CD4-positive, alpha-beta T cell treated with Interferon gamma for 1 hour (primary cell): Measurements from ENCODE around the gene CLCN4.
A peak's percentile ranks its signal among the peaks of the same experiment; 100 is the strongest.

Experiments
- DNase-seq: peaks from one replicate; pipeline ENCODE4 v3.0.0-alpha.2; 2020

The CLCN4 gene

GRCh38 chrX:10156199-10157031 lies at the start of gene CLCN4:
Gene CLCN4 (plus strand): TSS chrX:10156975. CDS start chrX:10185033, 28,058 bp downstream.
- no peak for DNase-seq

DNA sequence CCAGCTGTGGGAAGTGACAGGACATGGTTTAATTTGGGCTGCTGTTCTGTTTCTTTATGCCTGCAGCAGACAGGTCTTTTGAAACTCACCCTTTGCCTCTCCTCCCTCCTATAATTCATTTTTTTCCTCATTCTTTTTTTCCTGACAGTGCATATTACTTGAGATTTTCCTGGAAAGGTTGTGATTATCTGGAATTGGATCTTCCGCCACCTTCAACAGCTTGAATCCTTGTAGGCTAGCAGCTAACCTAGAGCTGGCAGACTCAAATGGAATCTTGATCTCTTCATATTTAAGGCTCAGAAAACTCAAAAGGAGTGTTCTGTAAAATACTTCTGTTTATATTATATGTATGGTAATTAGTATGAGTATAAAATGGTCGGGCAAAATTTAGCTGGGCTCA lies 49.3 kb upstream of the CLCN4 start:
- DNase-seq = no peak

GRCh38 chrX:10108288-10108687 lies 48.5 kb upstream of the CLCN4 start:
- DNase-seq = no peak

- DNase-seq = no peak
These were observed 47.1 kb upstream of the CLCN4 start for GRCh38 chrX:10109695-10110094.

DNA sequence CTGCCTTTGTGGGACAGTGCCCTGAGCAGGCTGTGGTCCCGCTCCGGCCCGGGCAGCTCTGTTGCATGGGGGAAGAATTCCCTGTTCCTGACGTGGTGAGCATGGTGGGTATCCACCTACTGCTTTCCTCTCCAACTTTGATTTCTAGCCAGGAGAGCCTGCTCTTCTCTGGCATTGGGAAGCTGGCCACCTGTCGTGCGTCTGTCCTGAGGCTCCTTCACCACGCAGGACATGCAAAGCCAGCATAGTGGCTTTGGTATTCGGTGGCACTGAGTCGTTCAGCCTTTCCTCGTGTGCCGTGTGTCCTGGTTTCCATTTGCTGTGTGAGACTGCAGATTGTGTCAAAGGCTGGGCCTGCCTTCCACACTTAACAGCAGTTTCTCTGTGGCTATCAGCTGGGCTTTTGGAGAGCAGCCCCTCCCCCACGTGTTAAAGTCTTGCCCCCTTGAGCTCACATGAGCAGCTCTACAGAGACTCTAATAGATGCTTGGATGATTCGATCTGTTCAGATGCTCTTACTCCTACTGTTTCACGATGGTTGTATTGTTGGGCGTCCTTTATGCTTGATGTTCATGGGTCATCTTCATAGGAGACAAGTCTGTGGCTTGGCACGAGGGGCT lies 46.3 kb upstream of the CLCN4 start:
- no peak for DNase-seq

GRCh38 chrX:10110984-10111363 lies 45.8 kb upstream of the CLCN4 start:
- peak; percentile 74 for DNase-seq

GRCh38 chrX:10111364-10112148 lies 45.2 kb upstream of the CLCN4 start:
- peak; percentile 71 for DNase-seq

DNA sequence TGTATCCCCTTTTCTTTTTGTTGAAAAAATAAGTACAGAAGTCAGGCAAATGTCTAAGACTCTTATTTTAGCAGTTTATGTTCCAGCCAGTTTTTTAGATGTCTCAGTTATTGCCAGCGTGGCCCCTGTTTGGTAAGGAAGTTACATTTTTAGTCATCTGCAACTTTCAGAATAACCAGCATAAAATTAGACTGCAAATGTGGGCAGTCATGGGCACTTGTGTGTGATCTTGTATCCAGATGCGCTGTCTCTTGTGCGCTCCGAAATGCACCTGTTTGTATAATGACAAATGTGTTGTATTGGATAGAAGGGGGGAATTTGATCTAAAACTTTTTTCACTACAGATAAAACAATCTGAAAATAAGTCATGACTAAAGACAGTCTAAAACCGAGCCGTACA lies 44.3 kb upstream of the CLCN4 start:
- DNase-seq = no peak

DNA sequence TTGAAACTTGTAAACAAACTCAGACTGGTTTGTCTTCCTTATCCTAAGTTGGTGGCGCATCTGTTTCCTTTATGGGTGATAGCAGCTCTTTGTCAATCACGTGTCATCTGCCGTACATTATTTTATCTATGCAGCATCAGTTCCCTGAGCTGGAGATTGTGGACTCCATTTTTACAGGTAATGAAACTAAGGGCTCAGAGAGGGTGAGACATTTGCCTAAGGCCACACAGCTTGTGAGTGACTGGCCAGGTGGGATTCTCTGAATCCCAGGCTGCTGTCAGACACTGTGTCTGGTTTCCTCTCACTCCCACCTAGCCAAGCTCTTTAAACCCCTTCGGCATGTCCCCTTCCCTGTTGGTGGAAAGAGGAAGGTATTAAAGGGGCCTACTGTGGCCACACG lies 41.7 kb upstream of the CLCN4 start:
- no peak for DNase-seq

DNA sequence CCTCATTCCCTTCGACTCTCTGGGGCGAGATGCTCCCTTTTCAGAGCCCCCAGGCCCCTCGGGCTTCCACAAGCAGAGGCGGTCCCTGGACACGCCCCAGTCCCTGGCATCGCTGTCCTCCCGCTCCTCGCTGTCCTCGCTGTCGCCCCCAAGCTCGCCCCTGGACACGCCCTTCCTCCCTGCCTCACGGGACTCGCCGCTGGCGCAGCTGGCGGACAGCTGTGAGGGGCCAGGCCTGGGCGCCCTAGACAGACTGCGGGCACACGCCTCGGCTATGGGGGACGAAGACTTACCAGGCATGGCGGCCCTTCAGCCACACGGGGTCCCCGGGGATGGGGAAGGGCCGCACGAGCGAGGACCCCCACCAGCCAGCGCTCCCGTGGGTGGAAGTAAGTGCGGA lies 39.5 kb upstream of the CLCN4 start:
- DNase-seq = no peak

DNA sequence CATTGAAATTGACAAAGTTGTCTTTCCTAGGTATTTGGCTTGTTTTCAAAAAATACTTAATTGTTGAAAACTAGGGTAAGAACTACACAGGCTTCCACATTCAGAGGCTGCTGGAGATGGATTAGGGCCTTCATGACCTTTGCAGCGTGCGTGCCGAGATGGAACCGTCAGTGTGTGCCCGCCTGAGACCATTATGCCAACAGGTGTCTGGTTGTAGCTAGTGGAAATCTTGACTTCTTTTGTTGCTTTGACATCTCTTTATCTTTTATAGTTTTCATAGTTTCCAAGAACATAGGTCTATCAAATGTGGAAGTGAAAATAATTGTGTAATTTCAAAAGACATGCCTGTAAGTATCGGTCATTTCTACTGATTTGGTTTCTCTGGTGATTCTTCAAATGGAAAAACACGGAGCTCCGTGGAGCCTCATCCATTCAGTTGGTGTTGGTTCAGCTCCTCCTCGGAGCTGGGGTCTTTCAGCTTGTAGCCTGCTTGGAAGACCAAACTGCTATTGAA lies 38.9 kb upstream of the CLCN4 start:
- no peak for DNase-seq

DNA sequence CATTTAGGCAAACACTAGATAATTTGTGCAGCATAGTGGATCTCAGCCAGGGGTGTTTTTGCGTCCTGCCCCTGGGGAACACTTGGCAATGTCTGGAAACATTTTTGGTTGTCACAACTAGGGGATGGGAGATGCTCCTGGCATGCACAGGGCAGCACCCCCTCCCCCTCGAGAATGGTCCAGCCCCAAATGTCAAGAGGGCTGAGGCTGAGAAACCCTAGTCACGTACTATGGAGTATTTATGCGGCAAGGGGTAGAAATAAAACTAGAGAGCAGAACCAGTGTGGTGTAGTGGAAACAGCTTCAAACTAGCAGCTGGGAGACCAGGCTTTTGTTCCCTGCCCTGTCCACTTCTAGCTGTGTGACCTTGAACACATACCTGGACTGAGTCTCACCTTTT lies 38.2 kb upstream of the CLCN4 start:
- no peak for DNase-seq

- DNase-seq = peak; percentile 71
These were observed 37.3 kb upstream of the CLCN4 start for GRCh38 chrX:10119399-10119990.

GRCh38 chrX:10120331-10120730 lies 36.4 kb upstream of the CLCN4 start:
- no peak for DNase-seq

DNA sequence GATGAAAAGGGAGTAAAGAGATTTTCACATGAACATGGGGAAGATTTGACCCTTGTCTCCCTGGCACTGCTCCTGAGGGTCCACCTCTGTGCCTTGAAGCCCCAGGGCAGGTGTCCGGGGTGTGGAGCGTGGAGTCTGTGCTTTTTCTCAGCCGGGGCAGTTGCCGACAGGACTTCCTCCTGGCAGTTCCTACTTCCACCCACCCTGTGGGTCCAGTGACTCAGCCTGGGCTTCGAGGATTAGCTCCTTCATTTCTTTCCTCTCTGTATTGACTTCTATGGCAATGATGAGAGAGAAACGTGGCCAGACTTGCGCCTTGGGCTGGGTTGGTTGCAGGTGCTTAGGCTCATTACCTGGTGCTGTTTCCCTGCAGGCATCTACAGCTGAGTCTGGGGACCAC lies 35.9 kb upstream of the CLCN4 start:
- DNase-seq = no peak

DNA sequence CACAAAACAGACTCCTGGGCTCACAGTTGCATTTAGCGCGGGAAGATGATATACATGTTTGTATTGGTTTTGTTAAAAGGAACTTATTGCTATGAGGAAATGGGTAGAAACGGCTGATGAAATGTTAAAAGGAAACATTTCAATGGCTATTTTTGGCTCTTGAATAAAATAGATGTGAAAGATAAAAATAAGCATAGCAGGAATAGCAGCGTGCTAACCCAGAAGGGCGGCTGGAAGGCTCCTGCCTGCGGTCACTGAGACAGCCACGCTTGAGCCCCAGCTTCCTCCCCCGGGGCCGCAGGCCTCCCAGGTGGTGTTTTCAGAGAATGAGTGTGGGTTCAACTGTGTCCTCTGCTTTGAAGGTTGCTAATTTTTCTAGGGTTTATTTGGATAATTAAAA lies 35.0 kb upstream of the CLCN4 start:
- peak; percentile 48 for DNase-seq

- DNase-seq = no peak
These were observed 32.1 kb upstream of the CLCN4 start for GRCh38 chrX:10124506-10125247.

DNA sequence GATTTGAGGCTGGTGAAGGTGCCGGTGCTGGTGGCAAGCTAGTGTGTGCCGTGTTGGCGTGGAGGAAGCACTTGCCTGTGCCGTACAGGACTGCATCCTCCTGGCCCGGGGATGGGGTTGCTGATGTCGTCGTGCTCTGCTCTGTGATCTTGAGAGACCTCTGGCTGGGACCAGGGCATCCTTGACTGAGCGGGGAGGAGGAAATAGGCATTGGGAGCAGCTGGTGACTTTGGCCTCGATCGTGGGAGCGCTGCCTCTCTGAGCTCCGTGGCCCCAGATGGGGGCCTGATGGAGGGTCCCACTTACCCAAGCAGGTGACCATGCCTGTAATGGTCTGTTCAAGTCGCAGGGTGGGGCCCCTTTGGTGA lies 31.5 kb upstream of the CLCN4 start:
- DNase-seq = no peak

DNA sequence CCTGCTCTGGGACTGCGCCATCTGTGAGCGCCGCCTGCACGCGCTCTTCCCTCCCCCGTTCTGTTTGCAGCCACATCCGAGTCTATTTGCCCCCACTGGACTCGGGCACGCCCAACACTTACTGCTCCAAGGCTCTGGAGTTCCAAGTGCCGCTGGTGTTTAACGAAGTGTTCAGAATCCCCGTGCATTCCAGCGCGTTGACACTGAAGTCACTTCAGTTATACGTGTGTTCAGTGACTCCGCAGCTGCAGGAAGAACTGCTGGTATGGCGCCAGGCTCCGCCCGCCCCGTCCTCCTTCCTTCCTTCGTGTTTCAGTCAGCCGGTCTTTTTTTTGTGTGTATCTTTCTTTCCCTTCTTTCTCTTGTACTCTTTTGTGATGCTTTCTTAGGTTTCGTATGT lies 30.7 kb upstream of the CLCN4 start:
- DNase-seq = no peak

- DNase-seq = no peak
These were observed 29.9 kb upstream of the CLCN4 start for GRCh38 chrX:10126834-10127233.

DNA sequence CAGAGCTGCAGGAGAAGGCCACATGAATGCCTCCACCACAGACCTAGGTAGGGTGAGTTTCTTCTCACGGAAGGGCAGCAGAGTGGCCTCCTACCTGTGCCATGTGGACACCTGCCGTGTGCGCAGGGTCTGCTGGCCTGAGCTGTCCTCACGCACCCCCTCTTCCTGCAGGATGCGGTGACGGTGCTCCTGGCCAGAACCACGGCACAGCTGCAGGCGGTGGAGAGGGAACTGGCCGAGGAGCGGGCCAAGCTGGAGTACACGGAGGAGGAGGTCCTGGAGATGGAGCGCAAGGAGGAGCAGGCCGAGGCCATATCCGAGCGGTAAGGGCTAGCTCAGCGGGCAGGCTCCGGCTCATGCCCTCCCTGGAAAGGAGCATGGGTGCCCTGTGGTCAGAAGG lies 28.4 kb upstream of the CLCN4 start:
- DNase-seq = no peak

GRCh38 chrX:10129229-10129628 lies 27.5 kb upstream of the CLCN4 start:
- DNase-seq = no peak

GRCh38 chrX:10130354-10130753 lies 26.4 kb upstream of the CLCN4 start:
- no peak for DNase-seq
